ENCODE results near the gene LIN54.
"Not testable (repeated sequence)": the region's sequence is repeated elsewhere in the genome, so short reads cannot be mapped to it uniquely, and the experiment has no call there.

Gene LIN54

GRCh38 chr4:83010522-83011318 lies at the start of gene LIN54:
LIN54 (minus strand) TSS chr4:83010823; CDS start chr4:82984844, 25,979 bp downstream.
- DNase-seq, result peak in 55 of 56 donors; percentile 19 to 86 (median 65)

- DNase-seq, result no peak
Measured at GRCh38 chr4:83054928-83055327, 44.3 kb upstream of the LIN54 start.

GRCh38 chr4:83048781-83049180 lies 38.2 kb upstream of the LIN54 start:
- DNase-seq, result not testable (repeated sequence)

GRCh38 chr4:83046693-83047473 lies 36.3 kb upstream of the LIN54 start:
- DNase-seq, result no peak

GRCh38 chr4:83043801-83044407 lies 33.3 kb upstream of the LIN54 start:
- no peak for DNase-seq

GRCh38 chr4:83043157-83043556 lies 32.5 kb upstream of the LIN54 start:
- DNase-seq, result not testable (repeated sequence)

GRCh38 chr4:83040269-83040668 lies 29.6 kb upstream of the LIN54 start:
- DNase-seq, result no peak

GRCh38 chr4:83036991-83037665 lies 26.5 kb upstream of the LIN54 start:
- DNase-seq, result no peak

- DNase-seq, result peak; percentile 60 to 100 (median 97)
Measured at GRCh38 chr4:83034630-83035494, 24.2 kb upstream of the LIN54 start, which contains the start of gene COPS4. COPS4 (plus strand) TSS chr4:83035183; CDS start chr4:83035225, 42 bp downstream.

- DNase-seq, result no peak
Measured at GRCh38 chr4:83029688-83030087, 19.1 kb upstream of the LIN54 start.

GRCh38 chr4:83028976-83029375 lies 18.4 kb upstream of the LIN54 start:
- DNase-seq, result no peak

GRCh38 chr4:83025563-83025962 lies 14.9 kb upstream of the LIN54 start:
- DNase-seq, result no peak

GRCh38 chr4:83024233-83024632 lies 13.6 kb upstream of the LIN54 start:
- DNase-seq, result no peak

GRCh38 chr4:83023599-83023998 lies 13.0 kb upstream of the LIN54 start:
- not testable (repeated sequence) for DNase-seq

- no peak for DNase-seq
Measured at GRCh38 chr4:83022724-83023450, 12.3 kb upstream of the LIN54 start.

GRCh38 chr4:83019794-83020494 lies 9.3 kb upstream of the LIN54 start:
- DNase-seq, result no peak

GRCh38 chr4:83013902-83014301 lies 3.3 kb upstream of the LIN54 start:
- no peak for DNase-seq

GRCh38 chr4:83013420-83013867 lies 2.8 kb upstream of the LIN54 start:
- DNase-seq, result peak in 1 of 56 donors; percentile 23

Measured in nucleus accumbens (tissue), 56 donors.